GM21381 (cell line): ENCODE data around the gene TUNAR.

ENCODE experiments used
- ATAC-seq: cut with Tn5 transposase; IDR thresholded peaks from one replicate; pipeline ENCODE4 v1.9.1; 2021; ENCODE audit warnings: mild to moderate bottlenecking, moderate library complexity; ENCODE audit not compliant: unreplicated experiment

TUNAR gene

GRCh38 chr14:95876761-95877538 lies at the start of gene TUNAR:
TSS of gene TUNAR (plus strand) at chr14:95876832.
- no peak for ATAC-seq

DNA sequence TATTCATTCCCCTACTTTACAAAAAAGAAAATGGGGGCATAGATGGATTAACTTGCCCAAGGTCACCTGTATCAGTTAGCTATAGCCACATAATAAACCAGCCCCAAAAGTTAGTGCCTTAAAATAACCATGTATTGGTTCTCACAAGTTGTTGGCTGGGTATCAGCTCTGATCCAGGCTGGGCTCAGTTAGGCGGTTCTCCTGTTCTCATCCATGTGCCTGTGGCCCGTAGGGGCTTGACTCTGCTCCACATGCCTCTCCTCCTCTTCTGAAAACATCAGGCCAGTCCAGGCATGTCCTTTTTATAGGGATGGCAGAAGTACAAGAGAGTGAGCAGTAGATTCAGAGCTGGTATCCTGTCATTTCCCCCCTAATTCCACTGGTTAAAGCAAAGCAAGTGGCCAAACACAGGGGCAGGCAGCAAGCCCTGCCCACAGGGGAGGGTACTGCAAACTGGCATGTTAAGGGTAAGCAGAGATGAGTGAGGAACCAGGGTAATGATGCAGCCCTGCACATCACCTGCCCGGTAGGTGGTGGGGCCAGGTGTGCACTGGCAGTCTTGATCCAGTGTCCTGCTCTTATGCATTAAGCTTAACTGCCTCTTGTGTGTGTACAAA lies 47.9 kb upstream of the TUNAR start:
- no peak for ATAC-seq

DNA sequence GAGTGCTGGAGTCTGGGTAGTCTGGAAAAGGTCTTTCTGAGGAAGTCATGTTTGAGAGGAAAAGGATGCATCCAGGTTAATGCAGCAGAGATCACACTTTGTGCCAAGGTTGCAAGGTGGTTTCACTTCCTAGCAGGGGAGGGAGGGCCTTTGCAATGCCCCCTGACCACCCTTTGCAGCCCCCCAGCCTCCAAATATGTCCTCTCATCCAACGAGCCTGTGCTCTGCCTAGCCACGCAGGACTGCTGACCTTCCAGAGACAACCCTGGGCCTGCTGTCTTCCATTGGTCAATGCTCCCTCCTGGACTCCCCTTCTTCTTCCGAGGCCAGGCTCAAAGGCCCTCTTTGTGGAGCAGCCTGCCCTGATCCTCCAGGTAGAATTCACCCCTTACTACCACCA lies 47.3 kb upstream of the TUNAR start:
- no peak for ATAC-seq

DNA sequence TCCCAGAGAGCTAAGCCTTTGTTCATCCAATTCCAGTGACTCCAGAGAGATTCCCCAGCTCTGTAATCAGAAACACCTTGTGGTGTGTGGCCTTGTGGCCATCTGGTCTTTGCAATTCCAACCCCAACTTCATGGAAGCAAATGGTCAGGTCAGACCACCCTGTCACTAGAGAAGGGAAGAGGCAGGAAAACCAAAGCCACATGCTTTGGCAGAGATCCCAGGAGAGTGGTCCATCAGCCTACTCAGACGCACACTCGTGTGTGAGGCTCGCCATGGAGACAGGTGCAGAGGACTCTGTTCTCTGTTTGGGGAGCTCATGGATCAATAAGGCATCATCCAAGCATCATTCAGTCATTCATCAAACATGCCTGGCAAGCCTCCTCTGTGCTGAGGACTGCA lies 46.2 kb upstream of the TUNAR start:
- no peak for ATAC-seq

- ATAC-seq = no peak
These were observed 45.6 kb upstream of the TUNAR start for GRCh38 chr14:95831041-95831440.

DNA sequence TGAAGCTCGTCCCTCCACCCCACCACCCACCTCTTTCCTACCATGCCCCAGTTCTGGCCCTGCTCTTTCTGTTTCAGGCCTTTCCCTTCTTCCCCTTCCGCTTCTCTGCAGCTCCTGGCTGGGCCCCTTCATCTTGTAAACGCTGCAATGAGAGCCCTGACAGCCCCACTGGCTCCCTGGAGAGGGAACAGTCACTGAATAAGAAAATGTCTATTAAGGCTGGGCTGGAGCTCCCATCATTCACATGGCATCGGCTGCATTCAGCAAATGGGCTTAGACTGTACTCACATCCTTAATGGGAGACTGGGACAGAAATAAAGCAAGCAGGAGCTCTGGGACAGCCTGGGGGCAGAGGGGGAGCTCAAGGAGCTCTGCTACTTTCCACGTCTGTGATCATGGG lies 45.2 kb upstream of the TUNAR start:
- ATAC-seq = no peak

DNA sequence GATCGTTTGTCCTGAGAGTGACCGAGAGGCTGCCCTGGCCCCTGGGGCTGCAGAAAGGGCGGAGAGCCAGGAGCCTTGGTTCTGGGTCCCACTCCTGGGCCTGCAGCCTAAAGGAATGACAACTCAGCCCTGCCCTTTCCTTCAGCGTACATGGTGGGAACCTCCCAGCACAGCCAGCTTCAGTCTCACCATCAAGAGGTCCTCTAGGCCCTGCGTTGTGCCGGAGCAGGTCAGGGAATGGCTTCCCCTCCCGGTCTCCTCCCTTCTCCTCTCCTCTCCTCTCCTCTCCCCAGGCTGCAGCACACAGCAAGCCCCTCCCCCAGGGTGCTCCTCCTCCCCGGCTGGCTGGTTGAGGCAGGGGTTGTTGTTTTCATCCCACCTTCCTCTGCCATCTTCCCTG lies 44.6 kb upstream of the TUNAR start:
- no peak for ATAC-seq

- ATAC-seq = no peak
These were observed 43.2 kb upstream of the TUNAR start for GRCh38 chr14:95833429-95833828.

- ATAC-seq = no peak
These were observed 42.1 kb upstream of the TUNAR start for GRCh38 chr14:95834496-95834895.

DNA sequence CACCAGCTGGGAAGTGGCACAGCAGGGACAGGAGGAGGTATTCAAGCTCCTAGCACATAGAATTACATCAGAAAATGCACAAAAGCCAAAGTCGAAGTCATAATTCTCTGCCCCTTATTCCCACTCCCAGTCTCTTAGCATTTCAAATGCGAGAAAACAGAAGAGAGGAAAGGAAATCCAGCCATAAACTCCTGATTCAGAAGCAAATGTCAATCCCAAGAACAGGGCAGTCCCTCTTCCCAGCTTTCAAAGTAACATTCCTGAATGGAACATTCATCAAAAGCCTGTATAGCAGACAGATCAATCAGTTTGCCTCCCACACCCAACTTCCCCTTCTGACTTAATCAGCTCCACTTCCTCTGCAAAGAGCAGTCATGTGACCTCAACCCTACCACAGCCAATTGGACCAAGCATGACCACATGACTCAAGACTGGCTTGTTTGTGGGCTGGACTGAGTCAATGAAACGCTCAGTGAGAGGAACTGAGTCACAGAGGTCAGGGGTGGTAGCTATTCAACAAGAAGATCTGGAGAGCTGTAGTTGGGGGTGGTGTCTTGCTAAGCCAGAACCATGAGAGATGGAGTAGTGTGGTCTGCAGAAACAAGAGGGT lies 41.4 kb upstream of the TUNAR start:
- no peak for ATAC-seq

DNA sequence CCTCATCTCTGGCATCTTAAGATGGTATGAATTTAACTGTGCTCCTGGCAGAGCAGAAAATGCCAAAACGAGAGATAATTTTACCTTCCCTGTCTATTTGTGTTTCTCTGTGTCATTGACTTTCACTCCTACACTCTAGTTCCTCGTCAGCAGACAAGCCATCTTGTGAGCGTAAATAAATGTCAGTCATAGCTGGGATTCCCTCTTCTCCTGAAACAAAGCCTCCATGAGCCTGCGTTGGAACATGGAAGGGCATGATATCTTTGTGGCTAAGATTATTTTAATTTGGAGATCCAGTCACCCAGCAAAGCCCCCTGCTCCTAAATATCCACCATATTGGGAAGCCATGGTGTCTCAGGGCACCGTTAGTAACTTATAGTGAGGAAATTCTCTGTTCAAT lies 37.8 kb upstream of the TUNAR start:
- no peak for ATAC-seq

DNA sequence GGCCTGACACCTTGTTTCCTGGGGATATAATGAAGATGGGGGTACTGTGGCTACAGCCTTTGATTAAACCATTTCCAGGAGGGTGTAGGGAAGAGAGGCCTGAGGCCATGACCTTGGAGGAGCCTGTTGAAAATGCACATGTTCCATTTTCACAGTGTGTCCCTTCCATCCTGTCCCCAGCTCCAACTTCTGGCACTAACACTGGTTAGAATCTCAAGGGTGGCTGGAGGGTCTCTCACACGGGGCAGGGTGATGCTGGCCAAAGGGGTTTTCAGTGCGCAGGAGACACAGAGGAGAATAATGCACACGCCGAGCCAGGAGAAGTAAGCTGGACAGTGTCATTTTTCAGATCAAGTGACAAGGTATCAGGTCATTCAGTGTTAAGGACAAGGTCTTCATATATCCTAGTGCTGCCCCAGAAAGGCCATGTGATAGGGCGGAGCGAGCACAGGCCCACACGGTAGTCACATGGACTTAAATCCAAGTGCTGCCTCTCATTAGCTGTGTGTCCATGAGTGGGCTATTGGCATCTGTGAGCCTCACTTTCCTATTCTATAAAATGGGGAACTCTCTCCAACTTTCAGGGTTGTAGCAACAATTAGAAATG lies 36.4 kb upstream of the TUNAR start:
- no peak for ATAC-seq

DNA sequence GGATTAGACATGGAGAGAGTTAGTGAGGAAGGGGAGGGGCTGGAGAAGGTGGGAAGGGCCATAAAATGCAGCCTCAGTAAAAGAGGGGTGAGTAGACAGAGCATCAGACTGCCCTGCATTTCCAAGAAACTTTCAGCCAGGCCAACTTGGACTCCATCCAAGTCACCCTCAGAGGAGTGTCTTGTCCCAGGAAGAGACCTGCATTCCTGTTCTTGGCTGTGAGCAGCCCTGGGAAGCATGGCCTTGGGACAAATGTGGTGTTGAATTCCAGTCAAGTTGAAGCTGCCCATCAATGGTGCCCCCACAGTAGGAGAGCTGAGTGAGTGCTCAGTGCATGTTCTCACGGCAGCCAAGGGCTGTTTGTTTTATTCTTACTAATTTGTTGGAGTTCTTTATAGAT lies 35.0 kb upstream of the TUNAR start:
- no peak for ATAC-seq

DNA sequence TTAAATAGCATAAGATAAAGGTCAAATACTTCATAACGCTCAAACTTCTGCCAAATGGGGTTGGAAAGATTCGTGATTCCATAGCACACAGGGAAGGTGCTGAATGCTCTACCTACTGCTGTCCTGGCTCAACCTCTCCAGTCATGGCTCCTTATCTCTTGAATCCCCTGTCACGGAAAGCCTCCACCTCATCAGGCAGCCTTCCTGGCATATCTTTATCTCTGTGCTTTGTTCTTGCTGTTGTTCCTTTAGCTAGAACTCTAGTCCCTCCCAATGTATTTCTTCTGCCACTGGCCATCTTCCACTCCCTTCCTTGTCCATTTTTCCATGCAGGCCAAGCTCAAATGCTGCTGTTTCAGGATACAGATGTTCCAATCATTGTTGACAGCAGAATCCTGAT lies 26.9 kb upstream of the TUNAR start:
- ATAC-seq = no peak

GRCh38 chr14:95850429-95850828 lies 26.2 kb upstream of the TUNAR start:
- no peak for ATAC-seq

- ATAC-seq = no peak
These were observed 21.0 kb upstream of the TUNAR start for GRCh38 chr14:95855606-95856005.

- no peak for ATAC-seq
These were observed 19.4 kb upstream of the TUNAR start for GRCh38 chr14:95857275-95857674.

- ATAC-seq = no peak
These were observed 17.7 kb upstream of the TUNAR start for GRCh38 chr14:95858893-95859292.

GRCh38 chr14:95862243-95862642 lies 14.4 kb upstream of the TUNAR start:
- no peak for ATAC-seq

DNA sequence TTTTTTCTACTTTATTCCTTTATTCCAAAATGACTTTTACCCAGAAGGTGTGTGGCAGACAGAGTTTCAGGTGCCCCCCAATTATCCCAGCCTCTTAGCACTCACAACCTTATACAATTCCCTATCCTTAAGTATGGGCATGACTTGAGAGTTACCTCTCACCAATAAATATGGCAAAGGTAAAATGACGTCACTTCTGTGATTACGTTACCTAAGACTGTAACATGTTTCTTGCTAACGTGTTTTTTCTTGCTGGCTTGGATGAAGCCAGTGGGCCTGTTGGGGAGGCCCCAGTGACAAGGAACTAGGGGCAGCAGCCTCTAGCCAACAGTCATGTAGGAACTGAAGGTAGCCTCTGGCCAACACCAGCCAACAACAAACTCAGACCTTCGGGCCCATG lies 13.3 kb upstream of the TUNAR start:
- no peak for ATAC-seq

- no peak for ATAC-seq
These were observed 6.9 kb upstream of the TUNAR start for GRCh38 chr14:95869776-95870175.

DNA sequence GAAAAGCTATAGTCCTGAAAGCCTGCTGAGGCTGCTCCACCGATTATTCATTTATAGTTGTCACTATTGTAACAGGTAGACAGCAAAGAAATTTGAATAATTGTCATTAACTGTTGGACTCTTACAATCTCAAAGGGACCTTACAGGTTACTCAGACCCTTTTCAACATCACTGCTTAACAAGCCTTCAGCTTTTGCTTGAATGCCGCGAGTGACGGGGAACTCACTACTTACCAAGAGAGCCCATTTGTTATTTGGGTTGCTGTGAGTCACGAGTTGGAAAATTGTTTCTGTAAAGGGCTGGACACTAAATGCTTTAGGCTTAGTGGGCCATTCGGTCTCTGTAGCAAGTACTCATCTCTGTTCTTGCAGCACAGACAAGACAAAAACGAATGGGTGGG lies 5.9 kb upstream of the TUNAR start:
- no peak for ATAC-seq
